Epithelial cell of proximal tubule (primary cell): ENCODE measurements around the gene CFHR5. TPM values are rescaled to one million over a fixed set of nuclear protein-coding genes. Genes with fewer than 3 reads are reported as not detected.
"Not testable (repeated sequence)": the region's sequence is repeated elsewhere in the genome, so short reads cannot be mapped to it uniquely, and the experiment has no call there.

ENCODE experiments used
- DNase-seq: peaks from one replicate; pipeline ENCODE4 v3.0.0-alpha.2; 2011; ENCODE audit warnings: low read depth
- H3K4me3 ChIP-seq: 2 replicates; pipeline ENCODE4 v1.5.1; 2011; ENCODE audit warnings: low read depth, mild to moderate bottlenecking, low read length
- CTCF ChIP-seq: conservative IDR thresholded peaks from 2 replicates; pipeline ENCODE4 v1.5.1; 2012; ENCODE audit warnings: low read depth, mild to moderate bottlenecking, low read length
- total RNA-seq: library from RNA; depleted of rRNA; stranded (reverse); fragments of >200 nt; gene quantifications from 2 replicates; pipeline ENCODE4 v1.2.3, GENCODE V29; 2015

CFHR5 gene
- total RNA-seq: not detected in 2 replicates

- DNase-seq: no peak
- H3K4me3 ChIP-seq: no peak within 1 kb of the TSS
- no peak for TF ChIP-seq CTCF
Observed at GRCh38 chr1:196977278-196977677, at the start of gene CFHR5. CFHR5 (plus strand) TSS chr1:196977556; CDS start chr1:196977665, 109 bp downstream.

GRCh38 chr1:196932853-196933252 lies 44.5 kb upstream of the CFHR5 start:
- H3K4me3 ChIP-seq, DNase-seq: not testable (repeated sequence)

GRCh38 chr1:196933531-196934189 lies 43.7 kb upstream of the CFHR5 start:
- DNase-seq: no peak
- no peak for TF ChIP-seq CTCF
- no peak overlapping the region for H3K4me3 ChIP-seq

GRCh38 chr1:196941474-196941873 lies 35.9 kb upstream of the CFHR5 start:
- not testable (repeated sequence) for H3K4me3 ChIP-seq, DNase-seq

- DNase-seq, H3K4me3 ChIP-seq: not testable (repeated sequence)
Observed at GRCh38 chr1:196943568-196943967, 33.8 kb upstream of the CFHR5 start, which contains the start of gene CFHR2. CFHR2 (plus strand) TSS chr1:196943738; CDS start chr1:196943881, 143 bp downstream.

- no peak overlapping the region for H3K4me3 ChIP-seq
- no peak for TF ChIP-seq CTCF
- no peak for DNase-seq
Observed at GRCh38 chr1:196951711-196952394, 25.5 kb upstream of the CFHR5 start.

- TF ChIP-seq CTCF: no peak
- H3K4me3 ChIP-seq: no peak overlapping the region
- no peak for DNase-seq
Observed at GRCh38 chr1:196954778-196955177, 22.6 kb upstream of the CFHR5 start.

GRCh38 chr1:196955926-196956325 lies 21.4 kb upstream of the CFHR5 start:
- no peak overlapping the region for H3K4me3 ChIP-seq
- no peak for DNase-seq
- TF ChIP-seq CTCF: no peak
